OCI-LY7 (cell line): ENCODE measurements around the gene CCL21. TPM values are rescaled to one million over a fixed set of nuclear protein-coding genes. Genes with fewer than 3 reads are reported as not detected.

ENCODE experiments used
- BruUV-seq: library from RNA; stranded (reverse); fragments of 400-500 nt; replicated peaks from 2 replicates; lab custom pipeline; 2021; lab: Mats Ljungman, UMichigan
- CTCF ChIA-PET: fragments of 300-600 bp; sonication (Branson Sonifier 250); formaldehyde crosslinking; loops from one replicate; lab custom pipeline; 2022; ENCODE audit warnings: antibody characterized with exemption; ENCODE audit not compliant: unreplicated experiment; lab: Charles Lee
- POLR2A ChIA-PET: fragments of 300-600 bp; sonication (Branson Sonifier 250); formaldehyde crosslinking; loops from one replicate; lab custom pipeline; 2022; ENCODE audit warnings: antibody characterized with exemption; lab: Charles Lee
- DNase-seq: peaks from one replicate; pipeline ENCODE4 v3.0.0-alpha.2; 2015; ENCODE audit warnings: low spot score
- H2AFZ ChIP-seq: fragments of 200-600 bp; sonication (generic), shearing (Covaris generic); 2 replicates; pipeline ENCODE4 v1.6.1; 2014; ENCODE audit warnings: mild to moderate bottlenecking, antibody characterized with exemption, low read length, moderate library complexity
- H3K27ac ChIP-seq: fragments of 200-600 bp; sonication (generic); 2 replicates; pipeline ENCODE4 v1.5.1; 2014; ENCODE audit warnings: mixed run types, low read depth, mild to moderate bottlenecking, moderate library complexity, low read length, inconsistent platforms; ENCODE audit not compliant: poor library complexity, severe bottlenecking
- H3K36me3 ChIP-seq: fragments of 200-600 bp; sonication (generic); 2 replicates; pipeline ENCODE4 v1.6.1; 2014; ENCODE audit warnings: mild to moderate bottlenecking, antibody characterized with exemption, low read length, moderate library complexity, mixed read lengths; ENCODE audit not compliant: insufficient read depth
- H3K4me1 ChIP-seq: fragments of 200-600 bp; sonication (generic); 2 replicates; pipeline ENCODE4 v1.5.1; 2014; ENCODE audit warnings: mild to moderate bottlenecking, low read length; ENCODE audit not compliant: insufficient read depth, poor library complexity, severe bottlenecking
- H3K4me2 ChIP-seq: fragments of 200-600 bp; sonication (generic); 2 replicates; pipeline ENCODE4 v1.6.1; 2014; ENCODE audit warnings: mild to moderate bottlenecking, low read length
- H3K4me3 ChIP-seq: fragments of 200-600 bp; sonication (generic); 2 replicates; pipeline ENCODE4 v1.5.1; 2014; ENCODE audit warnings: mild to moderate bottlenecking, low read depth, low read length; ENCODE audit not compliant: poor library complexity, severe bottlenecking
- H3K79me2 ChIP-seq: fragments of 200-600 bp; sonication (generic); 2 replicates; pipeline ENCODE4 v1.6.1; 2016; ENCODE audit warnings: low read depth, mild to moderate bottlenecking, low read length, moderate library complexity, mixed read lengths; ENCODE audit not compliant: insufficient read depth
- H3K9me2 ChIP-seq: fragments of 200-600 bp; sonication (generic); 2 replicates; pipeline ENCODE4 v1.6.1; 2016; ENCODE audit warnings: mild to moderate bottlenecking, low read length, mixed read lengths; ENCODE audit not compliant: insufficient read depth
- H3K9me3 ChIP-seq: fragments of 200-600 bp; sonication (generic); 2 replicates; pipeline ENCODE4 v1.6.1; 2014; ENCODE audit warnings: mild to moderate bottlenecking, mixed run types, low read length, mixed read lengths
- H4K20me1 ChIP-seq: fragments of 200-600 bp; sonication (generic); 2 replicates; pipeline ENCODE4 v1.6.1; 2014; ENCODE audit warnings: mild to moderate bottlenecking, antibody characterized with exemption, low read length, moderate library complexity, mixed read lengths; ENCODE audit not compliant: insufficient read depth
- CTCF ChIP-seq: fragments of 200-600 bp; sonication (generic); conservative IDR thresholded peaks from 2 replicates; pipeline ENCODE4 v1.5.1; 2014; ENCODE audit warnings: mild to moderate bottlenecking, antibody characterized with exemption, low read length, moderate library complexity, mixed read lengths
- EZH2phosphoT487 ChIP-seq: fragments of 200-600 bp; sonication (generic); IDR thresholded peaks from 2 replicates; pipeline ENCODE4 v1.6.1; 2018; ENCODE audit warnings: low read depth, borderline replicate concordance, mild to moderate bottlenecking, mixed run types, antibody characterized with exemption, low read length, moderate library complexity, mixed read lengths
- intact Hi-C: fragments of 100-400 bp; cut with micrococcal nuclease; formaldehyde crosslinking; loops from one replicate; pipeline ENCODE4 v1.10.0; 2022; ENCODE audit not compliant: unreplicated experiment
- total RNA-seq, 2 experiments: library from RNA; depleted of rRNA in 1 of 2; stranded (reverse); fragments of >200 nt in 1 of 2; shearing (Covaris generic) in 1 of 2; gene quantifications; 2 replicates each; pipeline ENCODE4 v1.2.3, GENCODE V29; 2014 to 2022

The CCL21 gene
- total RNA-seq, 2 experiments from 2014 or later: not detected

GRCh38 chr9:34690983-34691935, 18.7 kb downstream of the CCL21 start, which contains the start of gene CCL19:
Gene CCL19 (minus strand): TSS chr9:34691276. CDS start chr9:34691139, 137 bp downstream.
- Histone ChIP-seq H3K9me3 (no peaks in the 10 kb centered on the region), H3K79me2 (no peaks in the 10 kb centered on the region), H3K9me2 (no peaks in the 10 kb centered on the region), H3K4me2 (no peak within 1 kb of the TSS), H3K36me3 (no peaks in the 10 kb centered on the region), H3K27ac (no peak within 1 kb of the TSS), H3K4me3 (no peak within 1 kb of the TSS), H3K4me1 (no peaks in the 10 kb centered on the region), H2AFZ (no peak within 1 kb of the TSS), H4K20me1 (no peaks in the 10 kb centered on the region)
- DNase-seq: no peak
- BruUV-seq: no TSS peak
- intact Hi-C loops: no loop called here
- no peak for TF ChIP-seq EZH2phosphoT487
- TF ChIP-seq CTCF: no peak
- POLR2A ChIA-PET: interaction anchor here (1.0 kb wide), 1 partner anchor 9 kb away, joined by 3 read pairs; no protein-coding TSS in a partner anchor
- CTCF ChIA-PET: no interaction called here

- Histone ChIP-seq H2AFZ (no peak overlapping the region), H3K9me3 (no peaks in the 10 kb centered on the region), H3K27ac (no peak overlapping the region), H3K4me2 (no peak overlapping the region), H3K79me2 (no peaks in the 10 kb centered on the region), H3K4me3 (no peak overlapping the region), H3K36me3 (no peaks in the 10 kb centered on the region), H3K4me1 (no peaks in the 10 kb centered on the region), H4K20me1 (no peaks in the 10 kb centered on the region), H3K9me2 (no peaks in the 10 kb centered on the region)
- intact Hi-C loops: no loop called here
- no peak for DNase-seq
- no TSS peak for BruUV-seq
- ChIA-PET POLR2A (no interaction called here), CTCF (interaction anchor here (0.6 kb wide), 1 partner anchor 25 kb away, joined by 3 read pairs; no protein-coding TSS in a partner anchor)
- TF ChIP-seq EZH2phosphoT487 (no peak), CTCF (no peak)
These were observed 20.4 kb downstream of the CCL21 start for GRCh38 chr9:34689512-34689911.

- H3K36me3 ChIP-seq: no peaks in the 10 kb centered on the region
- no peaks in the 10 kb centered on the region for H3K4me1 ChIP-seq
- CTCF ChIA-PET: interaction anchor here (0.6 kb wide), 1 partner anchor 26 kb away, joined by 3 read pairs; no protein-coding TSS in a partner anchor
- no peaks in the 10 kb centered on the region for H3K9me3 ChIP-seq
- no peak for DNase-seq
- no peak overlapping the region for H2AFZ ChIP-seq
- no peak overlapping the region for H3K4me2 ChIP-seq
- H4K20me1 ChIP-seq: no peaks in the 10 kb centered on the region
- POLR2A ChIA-PET: no interaction called here
- H3K9me2 ChIP-seq: no peaks in the 10 kb centered on the region
- intact Hi-C loops: no loop called here
- no peak overlapping the region for H3K27ac ChIP-seq
- no peaks in the 10 kb centered on the region for H3K79me2 ChIP-seq
- no peak for TF ChIP-seq CTCF
- TF ChIP-seq EZH2phosphoT487: no peak
- H3K4me3 ChIP-seq: no peak overlapping the region
- no TSS peak for BruUV-seq
These were observed 20.8 kb downstream of the CCL21 start for GRCh38 chr9:34689116-34689470.
